Glutamatergic neuron (in vitro differentiated cells): ENCODE data around the gene FAM181B. TPM values are rescaled to one million over a fixed set of nuclear protein-coding genes. Genes with fewer than 3 reads are reported as not detected.

Experiments
- DNase-seq: peaks from one replicate; pipeline ENCODE4 v3.0.0; 2022
- H3K27ac Mint-ChIP-seq: one replicate; pipeline ENCODE4 v1.8.0; 2020; ENCODE audit warnings: mild to moderate bottlenecking, mixed read lengths, inconsistent platforms; ENCODE audit not compliant: unreplicated experiment
- H3K27me3 Mint-ChIP-seq: one replicate; pipeline ENCODE4 v1.8.0; 2020; ENCODE audit warnings: mild to moderate bottlenecking, moderate library complexity, mixed read lengths, inconsistent platforms; ENCODE audit not compliant: unreplicated experiment
- H3K36me3 Mint-ChIP-seq: one replicate; pipeline ENCODE4 v1.8.0; 2020; ENCODE audit warnings: mild to moderate bottlenecking, mixed read lengths, inconsistent platforms; ENCODE audit not compliant: unreplicated experiment
- H3K4me1 Mint-ChIP-seq: one replicate; pipeline ENCODE4 v1.8.0; 2020; ENCODE audit warnings: mild to moderate bottlenecking, low read depth, mixed read lengths, inconsistent platforms; ENCODE audit not compliant: unreplicated experiment
- H3K4me3 Mint-ChIP-seq: one replicate; pipeline ENCODE4 v1.8.0; 2020; ENCODE audit warnings: mild to moderate bottlenecking, mixed read lengths, inconsistent platforms; ENCODE audit not compliant: unreplicated experiment
- H3K9me3 Mint-ChIP-seq: one replicate; pipeline ENCODE4 v1.8.0; 2020; ENCODE audit warnings: mild to moderate bottlenecking, moderate library complexity, mixed read lengths, inconsistent platforms; ENCODE audit not compliant: unreplicated experiment
- CTCF ChIP-seq: fragments of 200-600 bp; sonication (generic); IDR thresholded peaks from one replicate; pipeline ENCODE4 v1.5.0; 2021; ENCODE audit not compliant: partially characterized antibody, unreplicated experiment
- total RNA-seq: library from RNA; stranded (reverse); fragmentation: NEBNext Ultra II Directional; extraction: Animal tissue kit (Norgen Biotek cat#: 25700); gene quantifications from one replicate; pipeline ENCODE4 v1.2.1, GENCODE V29; 2021; ENCODE audit not compliant: unreplicated experiment

FAM181B gene
- total RNA-seq, 1 donor from 2014 or later, result 0.47 TPM

GRCh38 chr11:82724026-82724425, 9.6 kb downstream of the FAM181B start:
- Mint-ChIP-seq H3K4me1 (peaks cover under 1% of the 10 kb centered on the region), H3K27me3 (no peaks in the 10 kb centered on the region), H3K9me3 (no peaks in the 10 kb centered on the region), H3K4me3 (no peak overlapping the region), H3K27ac (no peak overlapping the region), H3K36me3 (no peaks in the 10 kb centered on the region)
- no peak for DNase-seq
- no peak for TF ChIP-seq CTCF

GRCh38 chr11:82722231-82722630, 11.4 kb downstream of the FAM181B start:
- no peak for TF ChIP-seq CTCF
- Mint-ChIP-seq H3K36me3 (no peaks in the 10 kb centered on the region), H3K9me3 (no peaks in the 10 kb centered on the region), H3K27ac (no peak overlapping the region), H3K4me3 (no peak overlapping the region), H3K27me3 (no peaks in the 10 kb centered on the region), H3K4me1 (peaks cover 8% of the 10 kb centered on the region)
- DNase-seq, result no peak

GRCh38 chr11:82720267-82721065, 13.2 kb downstream of the FAM181B start:
- no peak for DNase-seq
- H3K9me3 Mint-ChIP-seq, result no peaks in the 10 kb centered on the region
- no peaks in the 10 kb centered on the region for H3K27me3 Mint-ChIP-seq
- no peak overlapping the region for H3K27ac Mint-ChIP-seq
- TF ChIP-seq CTCF, result no peak
- no peaks in the 10 kb centered on the region for H3K36me3 Mint-ChIP-seq
- no peak overlapping the region for H3K4me3 Mint-ChIP-seq
- H3K4me1 Mint-ChIP-seq, result peaks cover 8% of the 10 kb centered on the region

- H3K4me3 Mint-ChIP-seq, result no peak overlapping the region
- H3K4me1 Mint-ChIP-seq, result peaks cover 8% of the 10 kb centered on the region
- H3K36me3 Mint-ChIP-seq, result no peaks in the 10 kb centered on the region
- no peak for DNase-seq
- no peaks in the 10 kb centered on the region for H3K27me3 Mint-ChIP-seq
- H3K27ac Mint-ChIP-seq, result peak overlapping the region; percentile 30
- no peak for TF ChIP-seq CTCF
- H3K9me3 Mint-ChIP-seq, result no peaks in the 10 kb centered on the region
Observed at GRCh38 chr11:82719361-82720105, 14.1 kb downstream of the FAM181B start.

- DNase-seq, result no peak
- no peaks in the 10 kb centered on the region for H3K27me3 Mint-ChIP-seq
- no peak overlapping the region for H3K4me3 Mint-ChIP-seq
- peaks cover 8% of the 10 kb centered on the region for H3K4me1 Mint-ChIP-seq
- no peaks in the 10 kb centered on the region for H3K9me3 Mint-ChIP-seq
- no peaks in the 10 kb centered on the region for H3K36me3 Mint-ChIP-seq
- TF ChIP-seq CTCF, result no peak
- no peak overlapping the region for H3K27ac Mint-ChIP-seq
Observed at GRCh38 chr11:82718821-82719220, 14.8 kb downstream of the FAM181B start.
